ENCODE results near the gene SREBF1. TPM values are rescaled to one million over a fixed set of nuclear protein-coding genes. Genes with fewer than 3 reads are reported as not detected.
A peak's percentile ranks its signal among the peaks of the same experiment; 100 is the strongest.

The SREBF1 gene
- total RNA-seq, 1 experiment from 2014 or later = 298 TPM

DNA sequence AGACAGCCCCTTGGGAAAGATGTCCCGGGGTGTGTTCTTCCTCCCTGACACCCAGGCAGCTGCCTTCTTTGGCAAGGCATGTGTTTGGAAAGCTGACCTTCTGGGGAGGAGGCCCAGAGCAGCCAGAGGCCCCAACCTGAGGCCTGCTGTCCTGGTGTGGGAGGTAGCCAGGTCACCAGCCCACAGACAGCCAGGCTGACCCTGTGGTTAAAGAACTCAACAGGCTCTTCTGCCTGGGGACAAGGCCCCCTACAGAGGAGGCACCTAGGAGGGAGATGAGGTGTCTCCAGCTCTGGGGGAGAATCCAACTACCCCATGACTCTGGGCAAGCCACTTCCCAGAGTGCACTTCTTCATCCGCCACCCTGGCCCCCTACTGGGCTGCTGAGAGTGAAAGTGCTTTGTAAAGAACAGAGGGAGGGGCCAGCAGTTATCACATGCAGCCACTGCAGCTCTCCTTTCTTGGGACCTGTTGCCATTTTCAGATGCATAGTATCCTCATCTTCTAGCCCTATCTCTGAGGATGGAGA is 13.1 kb upstream of the SREBF1 start:
- BruUV-seq (replicated peaks) = no TSS peak
- peak overlapping the region; percentile 80 for H3K27ac ChIP-seq (ENCODE audit: low read depth, low read length)
- peak overlapping the region; percentile 51 for H3K9ac ChIP-seq (ENCODE audit: low read length)
- no peaks in the 10 kb centered on the region for H3K9me3 ChIP-seq (ENCODE audit: control insufficient read depth in 1 of 2, insufficient read depth in 1 of 2, low read depth in 1 of 2, low read length in 2 of 2)
- ChIA-PET POLR2A (interaction anchor here (1.7 to 3.3 kb wide), 3 partner anchors 9 to 14 kb away, joined by 11 to 17 read pairs (median 12); partner anchors contain the start of gene SREBF1), RAD21 (ENCODE audit: low non-redundant PET in 1 of 2, low total read pairs in 2 of 2, uncharacterized antibody in 2 of 2, unreplicated experiment in 2 of 2) (interaction anchor here in 1 of 2 experiments (0.6 kb wide), 1 partner anchor 186 kb away, joined by 3 read pairs; no protein-coding TSS in a partner anchor), CTCF (interaction anchor here (0.7 to 1.0 kb wide), 4 partner anchors 10 to 75 kb away, joined by 3 to 4 read pairs (median 3); no protein-coding TSS in a partner anchor)
- DNase-seq (ENCODE audit: low read depth, low spot score) (no peak), ATAC-seq (peak; percentile 82)
- no peaks in the 10 kb centered on the region for H3K79me2 ChIP-seq (ENCODE audit: insufficient read depth, low read length)
- H4K20me1 ChIP-seq (ENCODE audit: insufficient read depth) = no peaks in the 10 kb centered on the region
- TF ChIP-seq ELF1 (IDR thresholded peaks at IDR 0.05; ENCODE audit: borderline replicate concordance, low read depth) (no peak), CTCF (IDR thresholded peaks at IDR 0.05 in 2 of 3, conservative IDR thresholded peaks at IDR 0.05 in 1 of 3; ENCODE audit: borderline replicate concordance in 1 of 3, insufficient read depth in 1 of 3, low read depth in 2 of 3, low read length in 2 of 3) (peak in 2 of 3 experiments; percentile 25 to 37; a peak in 2 of 6 replicates), SP1 (IDR thresholded peaks at IDR 0.05; ENCODE audit: low read depth) (no peak), JUND (IDR thresholded peaks at IDR 0.05) (no peak), POLR2AphosphoS5 (IDR thresholded peaks at IDR 0.05; ENCODE audit: low read depth, low read length) (no peak), FOSL1 (IDR thresholded peaks at IDR 0.05; ENCODE audit: low read depth) (no peak), ZBTB33 (IDR thresholded peaks at IDR 0.05; ENCODE audit: extremely low read depth, insufficient replicate concordance, low read length) (no peak), TCF7L2 (IDR thresholded peaks at IDR 0.05; ENCODE audit: borderline replicate concordance, extremely low read depth, insufficient read depth, insufficient read length) (peak; percentile 15), YY1 (IDR thresholded peaks at IDR 0.05; ENCODE audit: extremely low read depth, insufficient replicate concordance, low read depth, low read length) (peak; percentile 57), POLR2A (IDR thresholded peaks at IDR 0.05; ENCODE audit: borderline replicate concordance, extremely low read depth, insufficient read depth, insufficient read length) (no peak), ZFX (IDR thresholded peaks at IDR 0.05) (peak; percentile 40; the same call in 1 of the 2 replicates), REST (IDR thresholded peaks at IDR 0.05; ENCODE audit: low read depth) (no peak)
- TF ChIP-seq, protein P1, sequence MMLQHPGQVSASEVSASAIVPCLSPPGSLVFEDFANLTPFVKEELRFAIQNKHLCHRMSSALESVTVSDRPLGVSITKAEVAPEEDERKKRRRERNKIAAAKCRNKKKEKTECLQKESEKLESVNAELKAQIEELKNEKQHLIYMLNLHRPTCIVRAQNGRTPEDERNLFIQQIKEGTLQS (IDR thresholded peaks at IDR 0.05) = no peak
- TF ChIP-seq, protein P2, sequence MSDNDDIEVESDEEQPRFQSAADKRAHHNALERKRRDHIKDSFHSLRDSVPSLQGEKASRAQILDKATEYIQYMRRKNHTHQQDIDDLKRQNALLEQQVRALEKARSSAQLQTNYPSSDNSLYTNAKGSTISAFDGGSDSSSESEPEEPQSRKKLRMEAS (IDR thresholded peaks at IDR 0.05) = peak; percentile 39; the same call in 1 of the 2 replicates
- no peaks in the 10 kb centered on the region for H3K36me3 ChIP-seq (ENCODE audit: control insufficient read depth in 1 of 2, insufficient read depth in 2 of 2, low read length in 2 of 2)
- no peak overlapping the region for H2AFZ ChIP-seq (ENCODE audit: low read depth, low read length, poor library complexity, severe bottlenecking)
- no peaks in the 10 kb centered on the region for H3K9me2 ChIP-seq (ENCODE audit: insufficient read depth)
- H3K4me1 ChIP-seq (ENCODE audit: control insufficient read depth in 1 of 2, insufficient read depth in 2 of 2, low read length in 2 of 2) = peaks cover 35 to 50% of the 10 kb centered on the region in 2 experiments
- no peak overlapping the region for H3K4me3 ChIP-seq (replicated peaks in 1 of 2; ENCODE audit: low read depth in 1 of 2, low read length in 2 of 2)
- no peaks in the 10 kb centered on the region for H3K27me3 ChIP-seq (ENCODE audit: insufficient read depth, low read length)
- H3K4me2 ChIP-seq (ENCODE audit: low read length) = peak overlapping the region; percentile 58
- intact Hi-C loops (cut with micrococcal nuclease) = no loop called here

All from HCT116 (cell line).